GM12801 (cell line): ENCODE results near the gene KCNB1.

Source experiments
- CTCF ChIP-seq: IDR thresholded peaks from one replicate; pipeline ENCODE4 v1.5.1; 2011; ENCODE audit warnings: control low read depth; ENCODE audit not compliant: insufficient read length; ENCODE audit errors: extremely low read depth

KCNB1 gene

GRCh38 chr20:49447946-49448809, 34.3 kb downstream of the KCNB1 start:
- TF ChIP-seq CTCF, result no peak

GRCh38 chr20:49447364-49447763, 35.1 kb downstream of the KCNB1 start:
- no peak for TF ChIP-seq CTCF

GRCh38 chr20:49446808-49447207, 35.7 kb downstream of the KCNB1 start:
- TF ChIP-seq CTCF, result no peak

- TF ChIP-seq CTCF, result no peak
Observed at GRCh38 chr20:49446080-49446479, 36.4 kb downstream of the KCNB1 start.

GRCh38 chr20:49445176-49445575, 37.3 kb downstream of the KCNB1 start:
- TF ChIP-seq CTCF, result no peak

GRCh38 chr20:49444553-49444990, 37.9 kb downstream of the KCNB1 start:
- no peak for TF ChIP-seq CTCF

GRCh38 chr20:49437057-49437456, 45.4 kb downstream of the KCNB1 start:
- TF ChIP-seq CTCF, result no peak
